ENCODE data around the gene XPO5. TPM values are rescaled to one million over a fixed set of nuclear protein-coding genes. Genes with fewer than 3 reads are reported as not detected.
A peak's percentile ranks its signal among the peaks of the same experiment; 100 is the strongest.
"Not testable (repeated sequence)": the region's sequence is repeated elsewhere in the genome, so short reads cannot be mapped to it uniquely, and the experiment has no call there.

The XPO5 gene
- total RNA-seq, 4 donors from 2014 or later: 12.9 to 123 (median 29.8) TPM

- H3K27me3 ChIP-seq: no peaks in the 10 kb centered on the region
- no peaks in the 10 kb centered on the region for H3K9me3 ChIP-seq
- peak overlapping the region in 3 of 4 donors; percentile 78 to 83 (median 81) for H3K27ac ChIP-seq
- peak overlapping the region; percentile 78 to 89 for H3K4me3 ChIP-seq
- H3K4me1 ChIP-seq: peaks cover 0 to 37% (median 7%) of the 10 kb centered on the region in 3 donors
- ATAC-seq: peak; percentile 37
- 0% methylated on average over 29 to 31 of the region's 38 CpGs for WGBS, 2 donors (ENCODE audit: low coverage in 1 of 2)
- H3K36me3 ChIP-seq: peaks cover 0 to 33% of the 10 kb centered on the region in 2 donors
- TF ChIP-seq EP300 (IDR thresholded peaks at IDR 0.05) (no peak), CTCF (IDR thresholded peaks at IDR 0.05) (no peak), POLR2A (IDR thresholded peaks at IDR 0.05) (no peak), POLR2AphosphoS5 (IDR thresholded peaks at IDR 0.05) (no peak)
Measured at GRCh38 chr6:43575105-43575771, 600 bp downstream of the XPO5 start.

- WGBS, 2 donors (ENCODE audit: low coverage in 1 of 2): 97% methylated on average over 4 of the region's 4 CpGs; no CpG with 5 or more reads in 1 of the 2 donors
- no peak for ATAC-seq
Measured at GRCh38 chr6:43572015-43572414, 3.8 kb downstream of the XPO5 start.

GRCh38 chr6:43570876-43571441 lies 4.9 kb downstream of the XPO5 start:
- H3K4me3 ChIP-seq: no peak overlapping the region
- H3K4me1 ChIP-seq: peaks cover 0 to 16% (median 0%) of the 10 kb centered on the region in 3 donors
- TF ChIP-seq EP300 (IDR thresholded peaks at IDR 0.05) (no peak), POLR2A (IDR thresholded peaks at IDR 0.05) (no peak), POLR2AphosphoS5 (IDR thresholded peaks at IDR 0.05) (no peak), CTCF (IDR thresholded peaks at IDR 0.05) (no peak)
- H3K27me3 ChIP-seq: no peaks in the 10 kb centered on the region
- ATAC-seq: no peak
- no peaks in the 10 kb centered on the region for H3K9me3 ChIP-seq
- peaks cover 0 to 75% of the 10 kb centered on the region in 2 donors for H3K36me3 ChIP-seq
- 88 to 93% methylated on average over 5 of the region's 5 CpGs for WGBS, 2 donors (ENCODE audit: low coverage in 1 of 2)
- H3K27ac ChIP-seq: no peak overlapping the region

More at GRCh38 chr6:43572015-43572414, 3.8 kb downstream of the XPO5 start:
- Histone ChIP-seq H3K9me3 (no peaks in the 10 kb centered on the region), H3K36me3 (peaks cover 0 to 65% of the 10 kb centered on the region in 2 donors), H3K4me3 (no peak overlapping the region), H3K27ac (no peak overlapping the region), H3K4me1 (peaks cover 0 to 23% (median 4%) of the 10 kb centered on the region in 3 donors), H3K27me3 (no peaks in the 10 kb centered on the region)
- TF ChIP-seq EP300 (IDR thresholded peaks at IDR 0.05): no peak
- TF ChIP-seq CTCF (IDR thresholded peaks at IDR 0.05): no peak
- no peak for TF ChIP-seq POLR2A (IDR thresholded peaks at IDR 0.05)
- no peak for TF ChIP-seq POLR2AphosphoS5 (IDR thresholded peaks at IDR 0.05)

GRCh38 chr6:43559328-43559727 lies 16.5 kb downstream of the XPO5 start:
- ATAC-seq: no peak
- H3K4me1 ChIP-seq: no peaks in the 10 kb centered on the region
- no peaks in the 10 kb centered on the region for H3K27me3 ChIP-seq
- peaks cover 7 to 100% of the 10 kb centered on the region in 2 donors for H3K36me3 ChIP-seq
- no peaks in the 10 kb centered on the region for H3K9me3 ChIP-seq
- H3K27ac ChIP-seq: no peak overlapping the region
- no peak for TF ChIP-seq POLR2A (IDR thresholded peaks at IDR 0.05)
- TF ChIP-seq CTCF (IDR thresholded peaks at IDR 0.05): no peak
- TF ChIP-seq EP300 (IDR thresholded peaks at IDR 0.05): no peak
- no peak for TF ChIP-seq POLR2AphosphoS5 (IDR thresholded peaks at IDR 0.05)
- no peak overlapping the region for H3K4me3 ChIP-seq

GRCh38 chr6:43557620-43558019 lies 18.2 kb downstream of the XPO5 start:
- H3K27ac ChIP-seq, H3K4me3 ChIP-seq, H3K27me3 ChIP-seq, H3K4me1 ChIP-seq, H3K9me3 ChIP-seq, ATAC-seq: not testable (repeated sequence)
- WGBS, 2 donors (ENCODE audit: low coverage in 1 of 2): 93% methylated on average over 6 of the region's 7 CpGs; no CpG with 5 or more reads in 1 of the 2 donors
- H3K36me3 ChIP-seq: peaks cover 7 to 100% of the 10 kb centered on the region in 2 donors
